ENCODE measurements around the gene UBXN11.
A peak's percentile ranks its signal among the peaks of the same experiment; 100 is the strongest.
"Not testable (repeated sequence)": the region's sequence is repeated elsewhere in the genome, so short reads cannot be mapped to it uniquely, and the experiment has no call there.

Gene UBXN11

DNA sequence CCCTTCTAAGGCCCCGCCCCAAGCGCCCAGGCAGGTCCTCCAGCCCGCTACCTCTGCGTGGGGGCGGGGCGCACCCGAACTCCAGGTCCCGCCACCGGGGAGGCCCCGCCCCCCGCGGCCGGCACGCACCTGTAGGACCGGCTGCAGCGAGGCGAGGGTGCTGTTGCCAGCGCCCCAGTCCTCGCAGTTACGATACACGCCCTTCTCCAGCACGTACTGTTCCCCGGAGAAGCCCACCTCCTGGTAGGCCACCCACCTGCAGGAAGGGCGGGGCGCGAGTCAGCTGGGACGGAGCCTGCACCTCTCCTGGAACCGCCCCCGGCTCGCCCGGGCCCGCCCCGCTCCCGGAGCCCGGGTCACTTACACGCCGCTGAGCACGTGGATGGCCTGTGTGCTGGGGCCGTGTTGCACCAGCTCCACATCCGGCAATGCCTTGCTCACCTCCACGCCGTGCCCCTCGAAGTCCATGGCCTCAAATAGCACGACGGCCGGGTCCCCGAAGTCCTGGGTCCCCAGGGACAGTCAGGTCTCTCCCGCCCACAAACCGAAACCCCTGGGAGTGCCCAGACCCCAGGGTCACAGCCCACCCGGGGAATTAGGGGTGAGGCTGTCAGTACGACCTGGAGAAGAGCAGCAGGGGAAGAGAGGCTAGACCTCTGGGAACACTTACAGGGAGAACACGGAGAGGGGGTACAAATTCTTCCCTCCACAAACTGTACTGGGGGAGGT is 30.2 kb upstream of the UBXN11 start:
- peak; percentile 65 for DNase-seq

DNA sequence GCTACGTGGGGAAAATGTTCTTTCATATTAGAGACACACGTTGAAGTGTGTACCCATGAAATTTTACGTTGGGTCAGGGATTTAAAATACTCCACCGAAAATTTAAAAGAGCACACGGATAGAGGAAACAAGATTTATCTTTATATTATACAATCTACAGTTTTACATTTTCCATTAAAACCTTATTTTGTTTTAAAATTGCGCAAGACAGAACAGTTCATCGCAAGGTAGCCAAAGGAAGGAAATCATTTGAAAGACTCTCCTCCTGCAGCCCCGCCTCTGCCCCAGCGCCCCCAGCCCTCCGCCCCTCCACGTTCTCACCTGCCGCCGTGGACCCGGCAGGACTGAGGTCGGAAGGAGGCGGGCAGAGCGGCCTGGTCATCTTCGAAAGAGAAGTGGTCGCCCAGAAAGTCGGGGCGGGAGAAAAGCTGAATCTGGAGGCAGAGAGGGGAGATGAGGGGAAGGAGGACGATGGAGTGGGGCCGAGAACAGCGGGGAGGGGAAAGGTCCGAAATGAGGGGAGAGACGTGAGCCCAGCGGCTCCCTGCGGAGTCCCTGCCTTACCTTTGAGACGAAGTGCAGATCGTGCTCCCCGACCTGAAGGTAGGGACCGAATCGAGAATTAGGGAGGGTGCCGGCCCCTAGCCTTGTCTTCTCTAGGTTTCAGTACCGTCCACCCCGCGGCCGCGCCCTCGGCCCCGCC is 29.5 kb upstream of the UBXN11 start:
- no peak for DNase-seq

DNA sequence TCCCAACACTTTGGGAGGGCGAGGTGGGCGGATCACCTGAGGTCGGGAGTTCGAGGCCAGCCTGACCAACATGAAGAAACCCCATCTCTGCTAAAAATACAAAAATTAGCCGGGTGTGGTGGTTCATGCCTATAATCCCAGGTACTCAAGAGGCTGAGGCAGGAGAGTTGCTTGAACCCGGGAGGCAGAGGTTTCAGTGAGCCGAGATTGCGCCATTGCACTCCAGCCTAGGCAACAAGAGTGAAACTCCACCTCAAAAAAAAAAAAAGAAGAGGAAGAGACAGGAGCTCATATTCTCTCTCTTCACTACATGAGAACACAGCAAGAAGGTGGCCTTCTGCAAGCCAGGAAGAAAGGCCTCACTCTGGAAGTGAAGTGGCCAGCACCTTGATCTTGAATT is 26.9 kb upstream of the UBXN11 start:
- DNase-seq = not testable (repeated sequence)

DNA sequence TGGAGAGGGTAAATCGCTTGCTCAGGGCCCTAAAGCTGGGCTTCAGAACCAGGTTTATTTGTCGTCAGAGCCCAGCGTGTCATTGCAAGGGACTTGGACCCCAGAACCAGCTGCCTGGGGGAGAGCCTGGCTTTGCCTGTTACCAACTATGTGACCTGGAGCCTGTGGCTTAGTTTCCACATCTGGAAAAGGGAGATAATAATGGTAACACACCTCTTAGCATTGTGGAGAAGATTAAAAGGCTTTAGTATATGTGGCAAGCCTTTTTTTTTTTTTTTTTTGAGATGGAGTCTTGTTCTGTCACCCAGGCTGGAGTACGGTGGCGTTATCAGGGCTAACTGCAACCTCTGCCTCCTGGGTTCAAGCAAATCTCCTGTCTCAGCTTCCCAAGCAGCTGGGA is 23.8 kb upstream of the UBXN11 start:
- no peak for DNase-seq

DNA sequence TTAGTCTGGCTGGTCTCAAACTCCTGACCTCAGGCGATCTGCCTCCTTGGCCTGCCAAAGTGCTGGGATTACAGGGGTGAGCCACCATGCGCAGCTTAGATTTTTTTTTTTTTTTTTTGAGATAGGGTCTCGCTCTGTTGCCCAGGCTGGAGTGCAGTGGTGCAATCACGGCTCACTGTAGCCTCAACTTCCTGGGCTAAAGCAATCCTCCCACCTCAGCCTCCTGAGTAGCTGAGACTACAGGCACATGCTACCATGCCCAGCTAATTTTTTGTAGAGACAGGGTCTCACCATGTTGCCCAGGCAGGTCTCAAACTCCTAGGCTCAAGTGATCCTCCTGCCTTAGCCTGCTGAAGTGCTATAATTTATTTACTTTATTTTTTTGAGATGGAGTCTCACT is 22.9 kb upstream of the UBXN11 start:
- not testable (repeated sequence) for DNase-seq

DNA sequence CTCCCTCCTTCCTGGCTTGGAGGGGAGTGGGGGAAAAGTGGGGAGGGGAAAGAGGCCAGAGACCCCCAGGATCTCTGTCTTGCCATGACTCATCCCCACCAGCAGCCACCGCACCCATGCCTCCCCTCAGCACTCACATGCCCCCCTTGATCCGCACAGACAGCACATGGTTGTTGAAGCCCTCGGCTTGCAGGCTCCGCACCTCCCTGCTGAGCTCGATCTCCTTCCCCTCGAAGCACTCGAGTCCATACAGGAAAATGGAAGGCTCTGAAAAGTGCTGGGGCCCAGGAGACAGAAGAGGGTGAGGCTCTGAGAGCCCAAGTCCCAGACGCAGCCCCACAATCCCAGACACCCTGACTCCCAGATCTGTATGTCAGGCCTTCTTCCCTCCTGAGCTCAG is 22.2 kb upstream of the UBXN11 start:
- DNase-seq = no peak

DNA sequence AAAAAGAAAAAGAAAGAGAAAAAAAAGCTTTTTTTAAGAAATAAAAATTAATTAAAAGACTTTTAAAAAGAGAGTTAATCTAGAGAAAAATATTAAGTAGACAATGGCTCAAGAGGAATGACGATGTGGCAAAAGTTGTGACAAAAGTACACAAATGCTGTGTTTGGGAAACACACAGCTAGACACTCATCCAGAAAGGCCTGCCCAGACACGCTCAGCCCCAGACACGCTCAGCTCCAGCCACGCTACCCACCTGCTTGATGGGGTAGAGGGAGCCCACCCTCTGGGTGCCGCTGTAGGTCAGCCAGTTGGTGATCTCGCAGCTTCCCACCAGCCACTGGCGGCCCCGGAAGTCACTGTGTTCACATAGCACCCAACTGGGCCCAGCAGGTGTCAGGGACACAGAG is 21.5 kb upstream of the UBXN11 start:
- no peak for DNase-seq

DNA sequence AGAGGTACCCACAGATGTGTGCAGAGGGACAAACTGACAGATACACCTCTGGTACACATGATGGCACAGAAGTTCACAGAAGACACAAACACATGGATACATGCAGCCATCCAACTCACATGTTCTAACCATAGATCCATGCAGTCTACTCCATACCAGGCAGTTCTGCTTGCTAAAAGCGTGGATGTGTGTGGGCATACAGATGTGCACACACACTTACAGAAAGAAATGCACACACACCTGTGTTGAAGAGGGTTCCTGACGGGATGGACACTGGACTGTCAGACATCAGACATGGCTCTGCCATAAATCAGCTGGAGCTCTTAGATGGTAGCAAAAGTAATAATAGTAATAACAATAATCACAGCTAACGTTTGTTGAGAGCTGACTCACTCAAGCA is 18.1 kb upstream of the UBXN11 start:
- no peak for DNase-seq

DNA sequence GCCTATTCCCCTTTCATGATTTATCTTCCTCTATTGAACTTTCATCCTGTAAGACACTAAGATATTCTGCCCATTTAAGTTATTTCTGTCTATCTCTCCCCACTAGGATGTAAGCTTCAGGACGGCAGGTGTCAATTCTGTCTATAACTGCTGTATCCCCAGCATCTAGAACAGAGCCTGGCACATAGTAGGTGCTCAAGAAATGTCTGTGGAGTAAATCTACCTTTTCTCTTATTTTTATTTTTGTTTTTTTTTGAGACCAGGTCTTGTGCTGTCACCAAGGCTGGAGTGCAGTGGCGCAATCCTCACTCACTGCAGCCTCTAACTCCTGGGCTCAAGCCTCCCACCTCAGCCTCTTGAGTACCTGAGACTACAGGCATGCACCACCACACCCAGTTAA is 16.9 kb upstream of the UBXN11 start:
- DNase-seq = no peak

DNA sequence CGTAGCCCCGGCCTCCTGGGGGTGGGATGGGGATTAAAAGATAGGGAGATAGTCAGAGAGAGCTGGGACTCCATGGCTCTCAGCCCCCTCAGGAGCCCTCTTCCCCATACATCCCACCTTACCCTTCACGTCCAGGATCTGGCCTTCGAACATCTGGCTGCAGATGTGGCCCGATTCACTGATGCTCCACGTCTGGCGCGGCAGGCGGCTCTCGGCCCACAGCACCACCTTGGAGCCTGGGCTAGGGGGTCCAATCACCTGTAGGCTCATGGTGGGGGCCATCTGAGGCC is 15.6 kb upstream of the UBXN11 start:
- DNase-seq = no peak

DNA sequence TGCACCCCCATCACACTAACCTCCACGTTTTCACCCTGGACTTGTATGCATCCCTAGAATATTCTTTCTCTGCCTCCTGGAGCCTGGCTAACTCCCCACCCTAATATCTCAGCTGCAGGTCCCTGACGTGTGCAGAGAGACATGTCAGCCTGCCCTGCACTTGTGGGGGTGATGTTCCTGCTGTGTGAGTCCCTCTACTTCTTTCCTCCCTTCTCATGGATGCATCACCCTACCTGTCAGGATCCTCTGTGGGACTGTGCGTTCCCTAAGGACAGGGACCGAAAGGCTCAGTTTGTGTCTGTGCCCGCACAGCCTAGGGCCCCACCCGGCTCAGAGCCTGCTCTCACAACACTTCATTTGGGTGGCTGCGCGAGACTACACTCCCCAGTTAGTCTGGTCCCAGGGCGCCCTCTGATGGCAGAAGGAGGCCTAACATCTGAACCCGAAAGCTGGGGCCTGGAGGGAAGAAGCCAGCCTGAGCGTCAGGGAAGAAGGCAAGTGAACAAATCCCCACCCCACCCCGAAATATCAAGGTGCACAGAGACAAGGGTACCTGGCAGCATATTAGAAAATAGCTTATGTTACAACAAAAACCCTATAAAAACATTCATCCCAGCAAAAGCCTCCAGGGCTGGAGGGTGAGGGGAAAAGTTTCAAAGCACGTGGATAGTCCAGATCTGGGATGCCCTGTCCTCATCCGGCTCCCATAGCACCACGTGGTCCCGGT is 15.0 kb upstream of the UBXN11 start:
- peak; percentile 59 for DNase-seq

DNA sequence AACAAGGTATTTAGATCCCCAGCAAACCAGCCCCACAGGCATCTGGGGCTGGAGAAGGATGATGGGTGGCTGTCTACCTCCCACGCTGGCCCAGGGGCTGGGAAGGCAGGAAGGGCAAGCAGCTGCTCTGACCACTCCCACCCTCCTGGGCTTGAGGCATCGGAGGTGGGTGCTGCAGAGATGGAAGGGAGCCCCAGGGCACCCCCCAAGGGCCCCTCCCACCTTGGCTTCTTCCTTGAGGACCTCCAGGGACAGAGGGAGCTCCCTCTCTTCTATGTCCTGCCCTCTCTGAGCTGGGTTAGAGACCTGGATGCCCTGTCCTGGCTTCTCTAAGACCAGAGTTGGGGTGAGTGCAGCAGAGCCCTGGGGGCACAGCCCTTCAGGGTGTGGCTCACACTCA is 14.5 kb upstream of the UBXN11 start:
- no peak for DNase-seq

DNA sequence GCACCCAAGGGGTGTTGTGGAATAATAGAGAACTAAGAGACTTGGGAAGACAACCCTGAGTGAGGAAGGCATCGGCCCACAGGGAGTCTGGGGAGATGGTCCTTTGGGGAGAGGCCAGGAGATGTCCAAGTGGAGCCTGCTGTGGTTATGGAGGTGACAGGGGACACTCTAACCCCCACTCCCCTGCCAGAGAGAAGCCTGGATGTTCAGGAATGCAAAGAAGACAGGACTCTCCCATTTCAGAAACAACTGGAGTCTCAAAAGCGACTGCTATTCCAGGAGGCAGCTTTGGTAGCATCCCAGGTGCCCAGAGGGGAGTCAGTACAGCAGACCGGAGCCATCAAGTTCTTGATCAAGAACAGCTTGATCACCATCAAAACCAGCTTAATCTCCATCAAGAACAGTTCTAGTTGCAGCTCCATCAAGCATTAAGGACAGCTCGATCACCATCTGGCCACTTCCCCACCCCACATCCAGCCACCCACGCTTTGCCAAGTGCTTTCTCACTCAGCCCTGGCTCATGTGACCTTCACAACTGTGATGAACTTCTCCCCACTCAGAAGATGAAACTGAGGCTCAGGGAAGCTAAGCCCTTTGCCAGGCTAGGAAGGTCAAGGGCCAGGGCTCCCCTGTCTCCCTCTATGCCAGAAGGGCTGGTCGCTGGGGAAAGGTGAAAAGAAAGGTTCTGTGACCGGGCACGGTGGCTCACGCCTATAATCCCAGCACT is 12.1 kb upstream of the UBXN11 start:
- no peak for DNase-seq

DNA sequence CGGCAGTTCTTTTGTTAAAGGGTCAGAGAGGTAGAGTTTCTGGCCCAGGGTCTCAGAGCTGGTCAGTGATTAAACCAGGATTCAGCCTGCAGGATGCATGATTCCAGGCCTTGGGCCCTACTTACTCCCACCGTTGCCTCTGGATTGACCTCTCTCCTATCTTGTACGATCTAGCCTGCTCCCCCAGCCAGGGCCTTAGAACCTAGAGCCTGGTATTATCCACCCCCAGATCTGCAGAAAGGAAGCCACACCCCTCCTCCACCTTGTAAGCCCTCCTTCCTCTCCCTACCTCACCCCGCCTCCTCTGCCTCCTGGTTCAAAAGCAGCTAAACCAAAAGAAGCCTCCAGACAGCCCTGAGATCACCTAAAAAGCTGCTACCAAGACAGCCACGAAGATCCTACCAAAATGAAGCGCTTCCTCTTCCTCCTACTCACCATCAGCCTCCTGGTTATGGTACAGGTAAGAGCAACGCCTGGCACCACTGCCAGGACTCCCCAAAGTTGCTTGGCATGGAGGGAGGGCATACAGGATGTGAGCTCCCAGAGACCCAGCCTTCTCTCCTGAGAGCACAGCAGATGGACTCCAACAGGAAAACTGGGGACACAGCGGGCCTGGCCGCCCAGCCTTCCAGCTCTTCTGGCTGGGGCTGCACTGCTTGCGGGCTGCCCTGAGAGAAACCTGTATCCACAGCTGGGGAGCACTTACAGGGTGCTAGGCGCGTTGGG is 11.3 kb upstream of the UBXN11 start, which contains the start of gene CD52:
TSS of gene CD52 (plus strand) at position 347 of the 726 bp plus-strand sequence. CDS start at position 407, 60 bp downstream.
- DNase-seq = no peak

DNA sequence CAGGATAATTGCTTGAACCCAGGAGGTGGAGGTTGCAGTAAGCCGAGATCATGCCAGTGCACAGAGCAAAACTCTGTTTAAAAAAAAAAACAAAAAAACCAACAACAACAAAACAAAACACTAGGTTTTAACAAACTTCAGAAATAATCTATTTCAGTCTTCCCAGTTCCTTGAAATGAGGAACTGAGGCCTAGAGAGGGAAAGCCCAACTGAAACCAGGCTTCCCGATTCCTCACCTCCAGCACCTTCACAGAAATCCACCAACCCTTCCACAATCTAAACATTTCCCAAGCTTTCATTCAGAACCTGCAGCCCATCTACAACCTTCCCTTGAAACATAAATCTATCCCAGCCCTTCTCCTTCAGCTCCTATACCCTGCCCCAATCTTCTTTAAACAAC is 10.7 kb upstream of the UBXN11 start:
- no peak for DNase-seq

DNA sequence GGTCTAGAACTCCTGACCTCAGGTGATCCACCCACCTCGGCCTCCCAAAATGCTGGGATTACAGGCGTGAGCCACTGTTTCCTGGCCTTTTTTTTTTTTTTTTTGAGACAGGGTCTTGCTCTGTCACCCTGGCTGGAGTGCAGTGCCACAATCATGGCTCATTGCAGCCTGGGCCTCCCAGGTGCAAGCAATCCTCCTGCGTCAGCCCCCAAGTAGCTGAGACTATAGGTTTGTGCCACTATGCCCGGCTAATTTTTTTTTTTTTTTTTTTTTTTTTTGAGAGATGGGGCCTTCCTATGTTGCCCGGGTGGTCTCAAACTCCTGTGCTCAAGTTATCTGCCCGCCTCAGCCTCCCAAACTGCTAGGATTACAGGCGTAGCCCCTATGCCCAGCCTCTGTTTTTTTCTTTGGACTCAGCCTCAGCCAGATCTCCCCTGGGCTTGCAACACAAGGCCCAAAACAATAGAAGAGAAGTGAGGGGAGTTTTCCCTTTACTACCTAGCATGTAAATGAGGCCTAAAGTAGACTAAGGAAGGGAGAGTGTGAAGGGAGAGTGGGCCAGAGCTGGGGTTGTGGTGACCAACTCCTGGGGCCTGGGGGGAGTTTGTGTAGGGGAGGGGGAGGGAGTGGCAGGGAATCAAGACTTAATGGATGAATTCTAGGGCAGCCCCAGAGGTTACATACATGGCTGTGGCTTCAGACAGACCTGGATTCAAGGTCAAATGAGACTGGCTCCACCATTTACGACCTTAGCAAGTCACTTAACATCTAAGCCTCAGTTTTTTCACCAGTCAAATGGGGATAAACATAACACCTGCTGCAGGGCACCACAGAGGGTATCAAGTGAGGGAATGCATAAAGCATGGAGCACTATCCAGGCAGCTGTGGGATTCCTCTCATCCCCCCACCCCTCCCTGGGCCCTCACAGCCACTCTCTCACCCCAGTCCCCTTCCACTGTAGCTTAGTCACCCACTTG is 9.7 kb upstream of the UBXN11 start:
- DNase-seq = no peak

DNA sequence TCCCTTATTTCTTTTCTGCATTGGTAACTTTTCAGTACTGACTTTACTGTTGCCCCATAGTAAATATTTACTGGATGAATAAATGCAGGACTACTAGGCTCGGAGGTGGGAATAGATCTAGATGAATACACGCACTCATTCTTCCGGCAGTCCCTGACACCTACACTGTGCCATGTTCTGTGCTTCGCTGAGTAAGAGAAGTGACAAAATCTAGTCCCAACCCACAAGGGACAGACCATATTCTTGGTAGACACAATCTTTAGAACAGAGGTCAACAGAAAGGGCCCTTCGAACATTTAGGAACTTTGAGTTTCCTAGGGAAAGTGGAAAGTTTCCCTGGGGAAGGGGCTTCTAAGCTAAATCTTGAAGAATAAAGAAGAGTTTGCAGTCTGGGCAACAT is 8.1 kb upstream of the UBXN11 start:
- no peak for DNase-seq

DNA sequence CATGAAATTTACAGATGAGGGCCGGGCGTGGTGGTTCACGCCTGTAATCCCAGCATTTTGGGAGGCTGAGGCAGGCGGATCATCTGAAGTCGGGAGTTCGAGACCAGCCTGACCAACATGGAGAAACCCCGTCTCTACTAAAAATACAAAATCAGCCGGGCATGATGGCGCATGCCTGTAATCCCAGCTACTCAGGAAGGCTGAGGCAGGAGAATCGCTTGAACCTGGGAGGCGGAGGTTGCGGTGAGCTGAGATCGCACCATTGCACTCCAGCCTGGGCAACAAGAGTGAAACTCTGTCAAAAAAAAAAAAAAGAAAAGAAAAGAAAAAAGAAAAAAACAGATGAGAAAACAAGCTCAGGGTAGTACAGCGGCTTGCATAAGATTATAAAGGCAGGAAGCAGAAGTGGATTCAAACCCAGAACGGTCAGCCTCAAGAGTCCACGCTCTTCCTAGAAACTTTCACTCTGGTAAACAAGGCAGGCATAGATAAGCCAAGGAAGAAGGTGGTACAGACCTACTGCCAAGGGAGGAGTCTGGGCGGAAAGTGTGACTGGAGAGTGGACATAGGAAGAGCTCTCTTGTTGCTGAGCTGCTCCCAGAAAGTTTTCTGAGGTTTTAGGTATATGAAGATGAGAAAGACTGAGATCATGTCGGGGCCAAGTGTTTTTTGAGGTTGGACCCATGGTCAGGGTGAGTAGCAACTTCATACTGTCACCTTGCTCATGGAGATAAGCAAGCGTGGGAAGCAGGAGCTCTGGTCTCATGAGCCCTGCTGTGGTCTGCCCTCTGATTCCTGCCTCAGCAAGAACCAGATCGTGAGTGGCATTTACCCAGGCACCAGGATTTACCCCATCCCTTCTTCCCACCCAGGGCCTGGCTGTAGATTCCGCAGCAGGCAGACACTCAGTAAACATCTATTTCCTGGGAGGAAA is 1.8 kb upstream of the UBXN11 start:
- DNase-seq = not testable (repeated sequence)

DNA sequence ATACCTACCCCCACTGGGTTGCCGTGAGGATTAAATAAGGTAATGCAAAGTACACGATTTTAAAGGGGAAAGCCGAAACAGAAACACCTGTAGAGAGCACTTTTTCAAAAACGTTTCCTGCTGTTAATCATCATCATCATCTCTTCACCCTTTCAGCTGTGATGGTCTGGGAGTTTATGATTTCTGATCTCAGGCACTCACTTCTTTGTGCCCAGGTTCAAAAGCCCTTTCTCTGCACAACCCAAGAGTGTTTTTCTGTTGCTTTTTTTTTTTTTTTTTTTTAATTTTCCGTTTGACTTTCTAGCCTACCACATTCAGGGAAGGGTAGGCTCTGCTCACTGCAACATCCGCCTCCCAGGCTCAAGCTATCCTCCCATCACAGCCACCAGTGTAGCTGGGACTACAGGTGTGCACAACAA is 936 bp upstream of the UBXN11 start:
- no peak for DNase-seq

DNA sequence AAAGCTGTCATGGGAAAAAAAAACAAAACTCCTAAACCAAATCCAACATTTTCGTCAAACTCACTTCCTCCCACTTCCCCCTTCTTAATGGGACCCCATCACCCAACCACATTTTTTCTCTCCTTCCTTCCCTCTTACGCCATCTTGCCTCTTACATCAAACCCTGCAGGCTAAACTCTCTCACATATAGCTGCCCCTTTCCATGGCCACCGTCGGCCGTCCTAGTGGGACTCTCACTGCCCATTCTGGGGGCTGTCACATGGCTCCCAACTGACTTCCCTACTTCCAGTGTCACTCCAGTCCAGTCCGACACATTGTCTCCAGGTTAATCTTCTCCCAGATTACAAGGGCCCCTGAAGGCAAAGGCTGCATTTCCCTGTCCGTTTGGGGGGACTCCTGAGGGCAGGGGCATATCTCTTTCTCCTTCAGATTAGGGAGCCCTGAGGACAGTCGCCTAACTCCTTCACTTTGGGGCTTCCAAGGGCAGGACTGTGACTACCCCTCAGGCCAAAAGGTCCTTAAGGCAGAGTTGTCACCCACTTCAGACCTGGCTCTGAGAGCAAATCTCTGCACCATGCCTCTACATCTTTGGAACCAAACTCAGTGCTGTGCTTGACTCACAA is 658 bp downstream of the UBXN11 start:
- DNase-seq = no peak
